HepG2 (cell line): ENCODE results near the gene KRTAP5-11. TPM values are rescaled to one million over a fixed set of nuclear protein-coding genes. Genes with fewer than 3 reads are reported as not detected.
A peak's percentile ranks its signal among the peaks of the same experiment; 100 is the strongest.

Source experiments
- ATAC-seq: fragments of 200-7000 bp; cut with Tn5 transposase; 3 replicates; pipeline ENCODE4 v1.9.1; 2020; ENCODE audit warnings: mild to moderate bottlenecking, moderate library complexity
- BruUV-seq: library from RNA; stranded (reverse); fragments of 400-500 nt; replicated peaks from 2 replicates; lab custom pipeline; 2021; lab: Mats Ljungman, UMichigan
- CTCF ChIA-PET: fragments of 300-600 bp; formaldehyde crosslinking; extraction: SDS; loops from one replicate; lab custom pipeline; 2021; ENCODE audit warnings: low total read pairs, inconsistent platforms, low intra/inter-chr PET ratio; lab: Yijun Ruan, JAX
- POLR2A ChIA-PET: fragments of 350-600 bp; sonication (Branson Sonifier 250); formaldehyde crosslinking; loops from one replicate; lab custom pipeline; 2020; ENCODE audit warnings: antibody characterized with exemption, inconsistent platforms; lab: Yijun Ruan, JAX
- DNase-seq: peaks from one replicate; pipeline ENCODE4 v3.0.0-alpha.2; 2015; ENCODE audit warnings: low spot score
- FAIRE-seq: peaks from 3 replicates; lab custom pipeline; 2011; peaks lifted over from hg19 to GRCh38; lab: Jason Lieb, UNC
- H2AFZ ChIP-seq: one replicate; pipeline ENCODE4 v1.6.1; 2011; ENCODE audit warnings: low read length, inconsistent platforms
- H3K27ac ChIP-seq: fragments of 300-600 bp; 3 replicates; pipeline ENCODE4 v1.8.0; 2011; ENCODE audit warnings: mixed run types, mild to moderate bottlenecking, mixed read lengths, low read length, inconsistent platforms; ENCODE audit not compliant: insufficient read depth; ENCODE audit errors: extremely low read length
- H3K27me3 ChIP-seq, 2 experiments: fragments of 200-600 bp in 1 of 2; 2 replicates in 1 of 2; 3 replicates in 1 of 2; pipeline versions ENCODE4 v1.6.0 to v1.8.0; 2011; ENCODE audit warnings: low read length in 2 of 2, mild to moderate bottlenecking in 2 of 2, moderate library complexity in 2 of 2, inconsistent platforms in 1 of 2; ENCODE audit not compliant: insufficient read depth in 2 of 2, control insufficient read depth in 1 of 2
- H3K36me3 ChIP-seq, 2 experiments: fragments of 200-600 bp in 1 of 2; replicated peaks in 1 of 2; 2 replicates in 1 of 2; 3 replicates in 1 of 2; pipeline versions ENCODE4 v1.5.1 to v1.8.0; 2011; ENCODE audit warnings: low read length in 2 of 2, inconsistent platforms in 1 of 2; ENCODE audit not compliant: insufficient read depth in 2 of 2, control insufficient read depth in 1 of 2
- H3K4me1 ChIP-seq: 2 replicates; pipeline ENCODE4 v1.5.1; 2012; ENCODE audit warnings: low read length, inconsistent platforms; ENCODE audit not compliant: insufficient read depth
- H3K4me2 ChIP-seq: 2 replicates; pipeline ENCODE4 v1.6.0; 2011; ENCODE audit warnings: low read depth, low read length, inconsistent platforms
- H3K4me3 ChIP-seq, 3 experiments: fragments of 200-600 bp in 1 of 3; sonication (generic), shearing (Covaris generic) in 1 of 3; replicated peaks in 1 of 3; 2 replicates each; pipeline ENCODE4 v1.5.1; 2011 to 2016; ENCODE audit warnings: low read length in 3 of 3, inconsistent platforms in 2 of 3, low read depth in 2 of 3, mild to moderate bottlenecking in 2 of 3, control low read depth in 1 of 3, mixed read lengths in 1 of 3; ENCODE audit not compliant: insufficient read depth in 1 of 3
- H3K79me2 ChIP-seq: one replicate; pipeline ENCODE4 v1.6.1; 2011; ENCODE audit warnings: low read length, inconsistent platforms; ENCODE audit not compliant: insufficient read depth
- H3K9ac ChIP-seq: 2 replicates; pipeline ENCODE4 v1.6.0; 2011; ENCODE audit warnings: mild to moderate bottlenecking, low read depth, low read length, inconsistent platforms; ENCODE audit not compliant: insufficient read depth
- H3K9me3 ChIP-seq: 2 replicates; pipeline ENCODE4 v1.5.1; 2012; ENCODE audit warnings: mild to moderate bottlenecking, low read length
- H4K20me1 ChIP-seq: 2 replicates; pipeline ENCODE4 v1.6.0; 2011; ENCODE audit warnings: inconsistent platforms, mild to moderate bottlenecking, low read length, moderate library complexity; ENCODE audit not compliant: insufficient read depth
- ELF3 ChIP-seq: IDR thresholded peaks from 2 replicates; pipeline ENCODE4 v1.6.1; 2016; ENCODE audit warnings: missing genetic modification reagents, missing compliant biosample characterization
- HMGXB4 ChIP-seq, 2 experiments: sonication (generic) in 1 of 2; formaldehyde crosslinking in 1 of 2; IDR thresholded peaks; 2 replicates each; pipeline versions ENCODE4 v1.4.0 to v1.6.1; 2018 to 2020; ENCODE audit warnings: missing genetic modification reagents in 2 of 2, borderline replicate concordance in 1 of 2, low read depth in 1 of 2, mild to moderate bottlenecking in 1 of 2, missing biosample characterization in 1 of 2
- HNRNPUL1 ChIP-seq: fragments of 200-400 bp; formaldehyde crosslinking; IDR thresholded peaks from 2 replicates; pipeline ENCODE4 v1.6.1; 2017; ENCODE audit warnings: low read depth, mild to moderate bottlenecking, low read length, moderate library complexity
- MAZ ChIP-seq, 2 experiments: sonication (generic) in 1 of 2; formaldehyde crosslinking in 1 of 2; IDR thresholded peaks; 2 replicates each; pipeline versions ENCODE4 v1.5.0 to v1.6.1; 2012 to 2020; ENCODE audit warnings: low read depth in 2 of 2, mild to moderate bottlenecking in 2 of 2, borderline replicate concordance in 1 of 2, improper control_type of control experiment in 1 of 2, low read length in 1 of 2, missing genetic modification reagents in 1 of 2, moderate library complexity in 1 of 2
- PRDM10 ChIP-seq: sonication (generic); formaldehyde crosslinking; IDR thresholded peaks from 2 replicates; pipeline ENCODE4 v1.4.0; 2020; ENCODE audit warnings: low read depth, missing genetic modification reagents
- SMC3 ChIP-seq: IDR thresholded peaks from 2 replicates; pipeline ENCODE4 v1.6.1; 2011; ENCODE audit warnings: low read length, improper control_type of control experiment
- SP4 ChIP-seq: sonication (generic); formaldehyde crosslinking; IDR thresholded peaks from 2 replicates; pipeline ENCODE4 v1.8.1; 2023; ENCODE audit warnings: mild to moderate bottlenecking, missing genetic modification reagents
- ZFX ChIP-seq: sonication (generic); formaldehyde crosslinking; IDR thresholded peaks from 2 replicates; pipeline ENCODE4 v1.4.0; 2020; ENCODE audit warnings: mild to moderate bottlenecking, low read depth, missing genetic modification reagents, moderate library complexity
- ZMAT3 ChIP-seq: sonication (generic); formaldehyde crosslinking; conservative IDR thresholded peaks from 2 replicates; pipeline ENCODE4 v1.7.0; 2021; ENCODE audit warnings: missing genetic modification reagents
- ZMYM4 ChIP-seq: sonication (generic); formaldehyde crosslinking; IDR thresholded peaks from 2 replicates; pipeline ENCODE4 v1.8.1; 2023; ENCODE audit warnings: mild to moderate bottlenecking, missing genetic modification reagents
- ZNF224 ChIP-seq: sonication (generic); formaldehyde crosslinking; IDR thresholded peaks from 2 replicates; pipeline ENCODE4 v1.5.0; 2020; ENCODE audit warnings: mild to moderate bottlenecking, missing genetic modification reagents
- ZNF235 ChIP-seq: sonication (generic); formaldehyde crosslinking; IDR thresholded peaks from 2 replicates; pipeline ENCODE4 v1.8.1; 2023; ENCODE audit warnings: mild to moderate bottlenecking, missing genetic modification reagents, borderline replicate concordance
- ZNF607 ChIP-seq: sonication (generic); formaldehyde crosslinking; IDR thresholded peaks from 2 replicates; pipeline ENCODE4 v1.5.1; 2020; ENCODE audit warnings: missing genetic modification reagents, mild to moderate bottlenecking, borderline replicate concordance
- ZUFSP ChIP-seq: sonication (generic); formaldehyde crosslinking; IDR thresholded peaks from 2 replicates; pipeline ENCODE4 v1.9.0; 2021; ENCODE audit warnings: missing genetic modification reagents, mild to moderate bottlenecking, borderline replicate concordance
- WGBS: methylation state at CpG from one replicate; pipeline ENCODE4 v1.1.6; 2017; ENCODE audit warnings: low lambda C conversion rate; 5-methylcytosine and 5-hydroxymethylcytosine counted together
- in situ Hi-C: cut with HindIII; loops from 2 replicates; pipeline ENCODE4 v1.10.0; 2017; ENCODE audit warnings: low pct_unique_long_range_greater_than_20kb; ENCODE audit not compliant: extremely low pct_ligation_motif_present
- intact Hi-C: fragments of 100-400 bp; cut with micrococcal nuclease; formaldehyde crosslinking; loops from one replicate; pipeline ENCODE4 v1.10.0; 2022; ENCODE audit not compliant: unreplicated experiment
- polyA plus RNA-seq, 8 experiments: library from polyadenylated mRNA; depleted of rRNA in 3 of 8; stranded (reverse) in 7 of 8; unstranded in 1 of 8; fragments of >200 nt; fragmentation: Illumina TruSeq in 4 of 8; extraction: Trizol in 4 of 8; gene quantifications; 2 replicates each; pipeline versions ENCODE4 v1.2.1 to v1.2.3, GENCODE V29; 2011 to 2016; ENCODE audit warnings: low read depth in 4 of 8, missing spikeins in 1 of 8, mixed read lengths in 1 of 8; ENCODE audit not compliant: insufficient read depth in 1 of 8
- total RNA-seq, 5 experiments: library from RNA; depleted of rRNA; stranded (reverse); fragments of >200 nt; fragmentation: Illumina TruSeq; extraction: Trizol; gene quantifications; 2 replicates each; pipeline ENCODE4 v1.2.3, GENCODE V29; 2016; ENCODE audit warnings: low read depth in 1 of 5

The KRTAP5-11 gene
- total and polyA plus RNA-seq, 2 of the 13 experiments (the other 11 are each of a cell fraction or from before 2014, with no cell fraction given), result not detected

GRCh38 chr11:71580057-71581003, 2.3 kb downstream of the KRTAP5-11 start:
- peak; percentile 84 for ATAC-seq
- H3K4me3 ChIP-seq, result no peak overlapping the region
- BruUV-seq, result no TSS peak
- H3K9me3 ChIP-seq, result no peaks in the 10 kb centered on the region
- WGBS, result 2% methylated on average over 8 of the region's 8 CpGs
- H3K27ac ChIP-seq, result no peak overlapping the region
- H3K27me3 ChIP-seq, result peaks cover 6 to 15% of the 10 kb centered on the region in 2 experiments; a peak in 3 of 5 replicates
- peak; percentile 58 for DNase-seq
- peak overlapping the region; percentile 54 for H3K4me2 ChIP-seq
- no peaks in the 10 kb centered on the region for H4K20me1 ChIP-seq
- no peaks in the 10 kb centered on the region for H3K36me3 ChIP-seq
- intact Hi-C loops, result no loop called here
- no peak overlapping the region for H2AFZ ChIP-seq
- peaks cover 19% of the 10 kb centered on the region for H3K4me1 ChIP-seq
- FAIRE-seq, result peak; percentile 94
- no peaks in the 10 kb centered on the region for H3K79me2 ChIP-seq
- POLR2A ChIA-PET, result interaction anchor here (1.0 kb wide), 1 partner anchor 9 kb away, joined by 5 read pairs; no protein-coding TSS in a partner anchor
- CTCF ChIA-PET, result no interaction called here
- H3K9ac ChIP-seq, result no peak overlapping the region
- in situ Hi-C loops, result no loop called here
- TF ChIP-seq ZMAT3 (CRISPR knock-in tag) (0 out of 2 replicates have a peak, but pooled peaks have one; percentile 34), MAZ (IDR thresholded peaks at IDR 0.05; ENCODE audit: borderline replicate concordance, low read depth, low read length) (no peak), MAZ (CRISPR knock-in tag; IDR thresholded peaks at IDR 0.05; ENCODE audit: low read depth) (no peak), ZNF607 (no peak; the same call in 1 of the 2 replicates), ZNF224 (0 out of 2 replicates have a peak, but pooled peaks have one; percentile 57), ZUFSP (CRISPR knock-in tag) (no peak), SMC3 (peak; percentile 49; the same call in 1 of the 2 replicates), PRDM10 (CRISPR knock-in tag) (no peak), ZNF235 (CRISPR knock-in tag) (no peak), HMGXB4 (CRISPR knock-in tag; IDR thresholded peaks at IDR 0.05; ENCODE audit: borderline replicate concordance in 1 of 2, low read depth in 1 of 2) (peak; percentile 45 to 66; a peak in 2 of 4 replicates), HNRNPUL1 (no peak), ELF3 (peak; percentile 42; the same call in 1 of the 2 replicates), SP4 (CRISPR knock-in tag) (no peak), ZMYM4 (0 out of 2 replicates have a peak, but pooled peaks have one; percentile 18), ZFX (CRISPR knock-in tag) (no peak)
